GM12875 (cell line): ENCODE results near the gene TRPC4.

Experiments
- H3K4me3 ChIP-seq: one replicate; pipeline ENCODE4 v1.5.1; 2011; ENCODE audit warnings: low read depth, low read length, control low read depth
- CTCF ChIP-seq: IDR thresholded peaks from 2 replicates; pipeline ENCODE4 v1.5.1; 2011; ENCODE audit warnings: low read depth, mild to moderate bottlenecking, control low read depth, inconsistent platforms, low read length, moderate library complexity, borderline replicate concordance; ENCODE audit not compliant: insufficient read depth

Gene TRPC4

GRCh38 chr13:37795326-37795725, 74.2 kb downstream of the TRPC4 start:
- no peak for TF ChIP-seq CTCF
- no peak overlapping the region for H3K4me3 ChIP-seq

- TF ChIP-seq CTCF = no peak
- no peak overlapping the region for H3K4me3 ChIP-seq
These were observed 77.9 kb downstream of the TRPC4 start for GRCh38 chr13:37791699-37792098.

GRCh38 chr13:37788346-37788745, 81.2 kb downstream of the TRPC4 start:
- TF ChIP-seq CTCF = no peak
- H3K4me3 ChIP-seq = no peak overlapping the region

- no peak for TF ChIP-seq CTCF
- H3K4me3 ChIP-seq = no peak overlapping the region
These were observed 91.9 kb downstream of the TRPC4 start for GRCh38 chr13:37777676-37778075.

- no peak for TF ChIP-seq CTCF
- no peak overlapping the region for H3K4me3 ChIP-seq
These were observed 93.7 kb downstream of the TRPC4 start for GRCh38 chr13:37775871-37776270.

GRCh38 chr13:37772644-37773043, 96.9 kb downstream of the TRPC4 start:
- TF ChIP-seq CTCF = no peak

GRCh38 chr13:37769545-37769944, 100.0 kb downstream of the TRPC4 start:
- no peak for TF ChIP-seq CTCF
- no peak overlapping the region for H3K4me3 ChIP-seq

More at GRCh38 chr13:37772644-37773043, 96.9 kb downstream of the TRPC4 start:
- H3K4me3 ChIP-seq = no peak overlapping the region
